ENCODE results near the gene ZNF689.

GRCh38 chr16:30592871-30593270, 17.3 kb downstream of the ZNF689 start:
- TF ChIP-seq CTCF (conservative IDR thresholded peaks at IDR 0.05; ENCODE audit: low read depth, low read length) (no peak), POLR2A (IDR thresholded peaks at IDR 0.05; ENCODE audit: low read depth, low read length) (no peak), RAD21 (IDR thresholded peaks at IDR 0.05; ENCODE audit: low read length) (no peak), CEBPB (IDR thresholded peaks at IDR 0.05; ENCODE audit: low read depth, low read length) (no peak), RFX5 (IDR thresholded peaks at IDR 0.05; ENCODE audit: low read depth, low read length) (no peak), MXI1 (IDR thresholded peaks at IDR 0.05; ENCODE audit: borderline replicate concordance, low read depth, low read length) (no peak), USF2 (IDR thresholded peaks at IDR 0.05; ENCODE audit: low read depth, low read length) (no peak), BHLHE40 (IDR thresholded peaks at IDR 0.05; ENCODE audit: low read depth, low read length) (no peak), CHD1 (IDR thresholded peaks at IDR 0.05; ENCODE audit: low read depth, low read length) (no peak), MAFK (IDR thresholded peaks at IDR 0.05; ENCODE audit: low read depth, low read length) (no peak), MAZ (IDR thresholded peaks at IDR 0.05; ENCODE audit: borderline replicate concordance, low read depth, low read length) (no peak)

All from IMR-90 (cell line).